ENCODE results near the gene GCDH. TPM values are rescaled to one million over a fixed set of nuclear protein-coding genes. Genes with fewer than 3 reads are reported as not detected.
A peak's percentile ranks its signal among the peaks of the same experiment; 100 is the strongest.
"Not testable (repeated sequence)": the region's sequence is repeated elsewhere in the genome, so short reads cannot be mapped to it uniquely, and the experiment has no call there.

The GCDH gene
- total RNA-seq, 1 donor from 2014 or later: 24.4 TPM

DNA sequence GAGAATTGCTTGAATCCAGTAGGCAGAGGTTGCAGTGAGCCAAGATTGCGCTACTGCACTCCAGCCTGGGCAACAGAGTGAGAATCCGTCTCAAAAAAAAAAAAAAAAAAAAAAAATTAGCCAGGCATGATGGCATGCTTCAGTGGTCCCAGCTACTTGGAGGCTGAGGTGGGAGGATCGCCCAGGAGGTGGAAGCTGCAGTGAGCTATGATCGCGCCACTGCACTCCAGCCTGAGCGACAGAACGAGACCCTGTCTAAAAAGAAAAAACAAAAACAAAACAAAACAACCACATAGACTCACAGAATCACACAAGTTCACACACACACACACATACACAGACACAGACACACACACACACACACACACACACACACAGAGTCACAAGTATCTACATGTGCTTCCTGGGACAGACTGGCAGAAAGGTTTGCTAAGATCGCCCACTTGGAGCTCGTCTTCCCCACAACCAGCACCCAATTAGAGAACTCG lies 617 bp upstream of the GCDH start:
- intact Hi-C loops (cut with DNase I); ATAC-seq; DNase-seq (ENCODE audit: low spot score): not testable (repeated sequence)

- DNase-seq (ENCODE audit: low spot score) (no peak), ATAC-seq (no peak)
- intact Hi-C loops (cut with DNase I): no loop called here
Measured at GRCh38 chr19:12891553-12892021, 627 bp downstream of the GCDH start.

- intact Hi-C loops (cut with DNase I): no loop called here
- DNase-seq (ENCODE audit: low spot score) (no peak), ATAC-seq (no peak)
Measured at GRCh38 chr19:12893582-12893981, 2.6 kb downstream of the GCDH start.

- no peak for DNase-seq (ENCODE audit: low spot score)
- ATAC-seq: no peak
- intact Hi-C loops (cut with DNase I): no loop called here
Measured at GRCh38 chr19:12896460-12896859, 5.5 kb downstream of the GCDH start.

DNA sequence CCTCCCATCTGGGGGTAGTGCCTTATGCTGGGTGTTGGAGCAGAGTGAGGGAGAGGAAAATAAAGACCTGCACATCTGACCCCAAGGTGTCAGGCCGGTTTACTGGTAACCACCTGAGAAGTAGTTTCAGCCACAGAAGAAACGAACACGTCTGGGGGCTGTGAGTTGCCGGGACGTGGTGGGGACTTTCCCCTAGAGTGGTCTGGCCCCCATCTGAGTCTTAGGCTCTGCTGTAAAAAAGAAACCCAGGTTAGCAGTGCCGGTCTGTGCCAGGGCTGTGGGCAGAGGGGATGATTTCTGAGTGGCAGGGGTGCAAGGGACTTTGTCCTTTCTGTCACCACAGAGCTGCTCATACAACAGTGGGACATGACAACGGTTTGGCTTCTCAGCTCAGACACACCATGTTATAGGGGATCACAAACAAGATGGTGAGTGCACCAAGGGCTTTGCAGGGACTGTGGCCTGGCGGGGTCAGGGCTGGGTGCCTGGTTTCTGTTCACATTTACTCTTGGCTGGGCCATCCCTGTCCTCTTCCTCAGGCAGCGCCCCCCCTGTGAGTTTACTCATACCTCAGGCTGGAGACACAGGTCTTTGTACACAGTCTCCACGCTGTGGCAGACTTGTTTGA lies 9.0 kb downstream of the GCDH start:
- ATAC-seq (no peak), DNase-seq (ENCODE audit: low spot score) (no peak)
- intact Hi-C loops (cut with DNase I): no loop called here

DNA sequence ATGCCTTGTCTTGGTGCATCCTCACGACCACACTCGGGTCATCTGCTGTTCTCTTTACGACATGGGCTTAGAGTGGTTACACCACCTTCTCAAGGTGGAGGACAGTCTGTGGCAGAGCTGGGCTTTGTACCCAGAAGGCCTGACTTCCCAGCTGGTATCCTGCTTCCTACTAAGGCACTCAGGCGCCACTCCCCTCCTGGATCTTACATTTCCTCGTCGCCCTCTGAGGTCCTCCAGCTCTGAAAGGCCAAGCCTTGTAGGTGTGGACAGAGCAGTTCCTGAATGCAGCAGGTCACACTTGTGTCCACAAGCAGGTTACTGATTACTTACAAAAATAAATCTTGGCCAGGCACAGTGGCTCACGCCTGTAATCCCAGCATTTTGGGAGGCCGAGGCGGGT lies 16.2 kb downstream of the GCDH start:
- no peak for ATAC-seq
- intact Hi-C loops (cut with DNase I): no loop called here
- DNase-seq (ENCODE audit: low spot score): no peak

DNA sequence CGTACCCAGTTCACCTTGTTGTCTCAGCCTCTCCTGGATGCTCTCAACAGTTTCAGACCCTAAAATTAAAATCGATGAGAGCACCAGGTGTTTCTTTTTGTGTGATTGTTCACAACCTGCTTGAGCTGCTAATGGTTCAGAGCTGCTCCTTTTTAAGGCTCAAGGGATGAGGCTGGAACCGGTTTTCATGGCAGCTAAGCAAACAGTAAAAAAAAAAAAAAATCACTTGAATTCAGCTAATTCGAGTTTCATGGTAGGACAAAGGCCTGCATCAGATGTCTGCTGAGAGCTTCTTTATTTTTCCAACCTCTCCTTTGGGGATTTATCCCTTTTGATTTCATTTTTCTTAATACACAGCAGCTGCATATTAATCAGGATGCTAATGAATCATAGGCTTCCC lies 21.6 kb downstream of the GCDH start:
- intact Hi-C loops (cut with DNase I): no loop called here
- ATAC-seq (peak; percentile 16), DNase-seq (ENCODE audit: low spot score) (no peak)

DNA sequence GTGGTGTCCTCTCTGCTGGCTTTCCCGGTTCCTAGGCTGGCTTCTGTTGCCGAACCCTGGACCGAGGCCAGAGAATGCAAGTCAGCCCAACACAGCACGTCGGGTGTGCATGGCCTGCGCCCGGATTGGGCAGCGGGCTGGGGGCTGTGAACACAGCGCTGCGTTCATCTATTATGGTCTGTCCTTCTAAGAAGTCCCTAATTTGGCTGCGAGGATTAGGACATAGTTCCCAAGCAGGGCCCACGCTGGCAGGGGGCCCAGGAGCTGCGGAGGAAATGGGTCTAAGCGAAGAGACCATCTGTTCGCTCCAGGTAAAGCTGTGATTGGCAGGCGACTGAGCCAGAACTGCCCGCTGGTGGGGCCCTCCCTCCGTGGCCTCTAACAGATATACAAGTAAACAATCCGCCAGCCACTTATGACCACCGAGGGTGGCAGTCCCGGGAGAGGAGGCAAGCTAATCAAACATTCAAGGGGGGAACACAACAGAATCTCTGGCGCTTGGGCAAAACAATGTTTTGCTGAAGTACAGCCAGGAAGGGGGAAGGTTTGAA lies 22.1 kb downstream of the GCDH start:
- intact Hi-C loops (cut with DNase I): no loop called here
- ATAC-seq (peak; percentile 84), DNase-seq (ENCODE audit: low spot score) (peak; percentile 82)

DNA sequence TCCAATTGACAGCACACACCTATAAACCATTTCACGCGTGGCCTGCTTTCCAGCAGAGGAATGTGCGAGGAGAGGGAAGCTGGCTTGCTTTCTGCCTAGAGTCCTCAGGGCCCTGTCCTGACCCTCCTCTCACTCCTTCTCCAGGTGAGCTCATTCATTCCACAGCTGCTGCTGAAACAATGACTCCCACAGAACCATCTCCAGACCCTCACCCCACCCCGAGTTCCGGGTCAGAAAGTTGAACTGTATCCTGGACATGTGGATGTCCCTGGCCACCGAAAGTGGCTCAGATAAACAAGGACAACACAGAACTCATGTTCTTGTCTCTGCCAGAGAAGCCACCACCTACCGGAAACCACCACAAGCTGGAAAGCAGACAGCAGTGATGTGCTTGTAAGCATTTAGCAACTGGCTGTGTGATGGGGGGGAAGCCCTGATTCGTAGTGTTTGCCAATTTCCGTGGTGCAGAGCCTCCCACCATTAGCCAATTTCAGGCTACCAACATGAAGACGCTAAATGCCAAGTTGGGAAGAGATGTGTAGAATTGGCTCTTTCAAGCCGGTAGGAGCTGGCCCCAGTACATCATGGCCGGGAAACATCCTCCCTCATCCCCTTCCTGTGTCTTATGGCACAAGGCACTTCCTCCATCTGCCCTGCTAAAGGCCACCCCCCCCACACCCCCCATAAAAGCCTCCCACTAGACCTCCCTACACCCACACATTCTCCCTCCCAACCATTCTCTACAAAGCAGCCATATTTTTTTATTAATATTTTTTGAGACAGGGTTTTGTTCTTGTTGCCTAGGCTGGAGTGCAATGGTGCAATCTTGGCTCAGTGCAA lies 23.1 kb downstream of the GCDH start:
- ATAC-seq: peak; percentile 72
- DNase-seq (ENCODE audit: low spot score): no peak
- intact Hi-C loops (cut with DNase I): no loop called here

- intact Hi-C loops (cut with DNase I); DNase-seq (ENCODE audit: low spot score); ATAC-seq: not testable (repeated sequence)
Measured at GRCh38 chr19:12915860-12916259, 24.9 kb downstream of the GCDH start.

- no peak for ATAC-seq
- intact Hi-C loops (cut with DNase I): no loop called here
Measured at GRCh38 chr19:12918253-12918652, 27.3 kb downstream of the GCDH start.

DNA sequence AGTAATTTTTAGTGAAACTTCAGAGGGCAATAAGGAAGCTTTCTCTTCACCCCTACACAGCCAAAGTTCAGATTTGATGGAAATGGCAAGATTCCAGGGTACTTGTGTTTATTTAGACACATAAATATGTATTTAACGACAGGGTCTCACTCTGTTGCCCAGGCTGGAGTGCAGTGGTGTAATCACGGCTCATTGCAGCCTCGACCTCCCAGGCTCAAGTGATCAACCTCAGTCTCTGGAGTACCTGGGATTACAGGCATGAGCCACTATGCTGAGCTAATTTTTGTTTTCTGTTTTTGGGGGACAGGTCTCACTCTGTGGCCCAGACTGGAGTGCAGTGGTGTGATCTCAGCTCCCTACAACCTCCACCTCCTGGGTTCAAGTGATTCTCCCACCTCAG lies 30.1 kb downstream of the GCDH start:
- DNase-seq (ENCODE audit: low spot score): no peak
- intact Hi-C loops (cut with DNase I): no loop called here
- ATAC-seq: no peak

More at GRCh38 chr19:12918253-12918652, 27.3 kb downstream of the GCDH start:
- no peak for DNase-seq (ENCODE audit: low spot score)

GRCh38 chr19:12922959-12923358 lies 32.0 kb downstream of the GCDH start:
- DNase-seq (ENCODE audit: low spot score) (no peak), ATAC-seq (no peak)
- intact Hi-C loops (cut with DNase I): no loop called here

GRCh38 chr19:12924621-12925310 lies 33.8 kb downstream of the GCDH start:
- intact Hi-C loops (cut with DNase I): no loop called here
- no peak for DNase-seq (ENCODE audit: low spot score)
- ATAC-seq: no peak

GRCh38 chr19:12930002-12930645 lies 39.2 kb downstream of the GCDH start:
- ATAC-seq: no peak
- intact Hi-C loops (cut with DNase I): no loop called here

DNA sequence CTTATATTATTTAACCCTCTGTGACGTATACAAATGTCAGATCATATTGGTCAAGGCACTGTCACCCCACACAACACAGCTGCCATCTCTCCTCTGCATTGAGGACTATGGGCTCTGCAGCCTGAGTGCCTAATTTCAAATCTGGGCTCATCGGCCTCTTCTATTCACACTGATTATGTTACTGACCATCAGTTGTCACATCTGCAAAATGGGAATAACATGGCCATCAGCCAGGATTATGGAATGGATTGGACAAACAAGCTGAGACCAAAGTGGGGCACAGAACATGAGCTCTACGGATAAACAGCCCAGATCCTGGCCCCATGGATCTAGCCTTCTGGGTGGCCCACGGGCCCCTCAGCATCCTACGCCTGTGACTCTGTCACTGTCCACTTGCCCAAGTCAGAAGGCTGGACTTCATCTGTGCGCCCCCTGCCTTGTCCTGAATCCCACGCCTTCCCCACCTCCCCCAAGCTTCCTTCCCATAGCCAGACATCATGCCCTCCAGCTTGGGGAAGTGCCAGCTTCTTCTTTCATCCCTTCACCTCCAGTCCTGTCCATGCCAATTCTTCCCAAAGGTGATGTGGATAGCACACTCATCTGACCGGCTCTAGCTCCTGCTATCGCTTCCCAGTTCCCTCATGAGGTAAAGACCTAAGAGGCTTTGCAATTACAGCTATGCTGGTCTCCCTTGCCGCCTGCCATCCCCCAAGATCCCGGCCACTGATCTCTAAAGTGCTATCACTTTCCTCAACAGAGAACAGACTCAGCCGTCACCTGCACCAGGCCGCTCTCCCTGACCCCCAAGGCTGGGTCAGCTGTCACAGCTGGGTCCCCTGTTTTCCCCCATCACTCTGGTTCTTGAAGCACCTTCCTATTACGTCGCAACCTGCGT lies 41.7 kb downstream of the GCDH start:
- intact Hi-C loops (cut with DNase I): no loop called here
- ATAC-seq: no peak

More at GRCh38 chr19:12930002-12930645, 39.2 kb downstream of the GCDH start:
- no peak for DNase-seq (ENCODE audit: low spot score)

DNA sequence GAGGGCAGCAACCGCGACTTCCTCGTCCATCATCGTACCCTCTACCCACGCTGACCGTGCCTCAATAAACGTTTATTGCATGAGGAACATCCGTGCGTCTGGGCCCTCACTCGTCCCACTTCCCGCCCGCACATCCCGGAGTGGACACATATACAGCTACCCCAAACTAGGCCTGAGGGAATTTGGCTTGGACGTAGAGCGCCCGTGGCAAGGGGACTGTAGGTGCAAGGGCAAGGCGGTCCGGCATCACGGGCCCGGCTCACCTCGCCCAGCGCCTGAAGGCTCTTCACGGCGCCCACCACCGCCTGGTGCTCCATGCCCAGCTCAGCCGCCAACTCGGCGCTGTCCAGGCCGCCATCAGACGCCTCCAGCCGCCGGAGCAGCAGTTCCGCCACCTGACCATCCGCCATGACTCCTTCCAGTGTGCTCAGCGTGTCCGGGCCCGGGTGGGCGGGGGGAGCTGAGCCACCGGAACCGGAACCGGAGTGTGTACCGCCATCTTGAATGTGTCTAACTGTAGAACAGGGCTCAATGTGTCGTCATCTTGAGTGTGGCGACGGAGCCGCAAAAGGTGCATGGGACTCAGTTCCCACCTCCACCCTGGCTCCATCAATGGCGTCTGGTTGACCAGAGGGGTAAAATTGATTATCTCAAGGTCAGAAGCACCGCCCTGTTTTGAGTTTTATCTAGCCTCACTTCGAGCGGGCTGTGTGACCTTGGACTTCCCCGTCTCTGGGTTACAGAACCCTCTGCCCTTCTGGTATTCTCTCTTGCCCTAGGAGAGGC lies 42.5 kb downstream of the GCDH start, which contains the start of gene FARSA:
TSS of gene FARSA (minus strand) at position 425 of the 786 bp plus-strand sequence. CDS start at position 410, 15 bp downstream.
- peak; percentile 94 for DNase-seq (ENCODE audit: low spot score)
- ATAC-seq: peak; percentile 87
- intact Hi-C loops (cut with DNase I): no loop called here

More for the DNA sequence above, 41.7 kb downstream of the GCDH start:
- DNase-seq (ENCODE audit: low spot score): no peak
